Thyroid gland (tissue), 4 donors: ENCODE data around the gene CHMP4A. TPM values are rescaled to one million over a fixed set of nuclear protein-coding genes. Genes with fewer than 3 reads are reported as not detected.

Experiments
- DNase-seq, 2 donors: peaks; one replicate each; pipeline ENCODE4 v3.0.0-alpha.2; 2019
- H3K27ac ChIP-seq, 3 donors: fragments of 200-600 bp; sonication (generic); 1 replicate in 2 of 3; 2 replicates in 1 of 3; pipeline ENCODE4 v1.5.1; 2016 to 2019; ENCODE audit warnings: mild to moderate bottlenecking in 1 of 3, moderate library complexity in 1 of 3
- H3K27me3 ChIP-seq: fragments of 200-600 bp; sonication (generic); one replicate; pipeline ENCODE4 v1.5.1; 2019
- H3K36me3 ChIP-seq, 2 donors: fragments of 200-600 bp; sonication (generic); one replicate each; pipeline ENCODE4 v1.5.1; 2016 to 2019
- H3K4me1 ChIP-seq, 2 donors: fragments of 200-600 bp; sonication (generic); one replicate each; pipeline ENCODE4 v1.5.1; 2017 to 2019
- H3K4me3 ChIP-seq, 3 donors: fragments of 200-600 bp; sonication (generic); replicated peaks in 1 of 3; 1 replicate in 2 of 3; 2 replicates in 1 of 3; pipeline ENCODE4 v1.5.1; 2016; ENCODE audit warnings: mild to moderate bottlenecking in 1 of 3
- H3K9me3 ChIP-seq: fragments of 200-600 bp; sonication (generic); one replicate; pipeline ENCODE4 v1.5.1; 2017
- CTCF ChIP-seq, 6 experiments: fragments of 200-600 bp in 3 of 6; fragments of 450-650 bp in 3 of 6; sonication (generic) in 3 of 6; IDR thresholded peaks; one replicate each; pipeline ENCODE4 v1.5.1; 2016 to 2019; ENCODE audit warnings: antibody characterized with exemption in 6 of 6, mild to moderate bottlenecking in 2 of 6, inconsistent platforms in 1 of 6, moderate library complexity in 1 of 6
- POLR2A ChIP-seq, 2 donors: fragments of 450-650 bp; IDR thresholded peaks; one replicate each; pipeline ENCODE4 v1.6.1; 2017; ENCODE audit warnings: antibody characterized with exemption in 2 of 2, mild to moderate bottlenecking in 2 of 2, moderate library complexity in 1 of 2
- WGBS, 2 donors: methylation state at CpG; one replicate each; pipeline ENCODE4 v1.1.5; 2017; 5-methylcytosine and 5-hydroxymethylcytosine counted together
- intact Hi-C: fragments of 100-400 bp; cut with DNase I; formaldehyde crosslinking; loops from one replicate; pipeline ENCODE4 v1.15.1; 2023
- total RNA-seq, 4 donors: library from RNA; depleted of rRNA; stranded (reverse); fragments of >200 nt; gene quantifications; one replicate each; pipeline ENCODE4 v1.2.3, GENCODE V29; 2016

The CHMP4A gene
- total RNA-seq, 4 donors from 2014 or later: 26.5 to 60.2 (median 46.2) TPM

- H3K4me3 ChIP-seq: no peak overlapping the region
- peaks cover 0 to 17% of the 10 kb centered on the region in 2 donors for H3K4me1 ChIP-seq
- TF ChIP-seq CTCF (IDR thresholded peaks at IDR 0.05) (no peak), POLR2A (IDR thresholded peaks at IDR 0.05) (no peak)
- intact Hi-C loops: no loop called here
- no peak for DNase-seq
- no peak overlapping the region for H3K27ac ChIP-seq
- H3K9me3 ChIP-seq: no peaks in the 10 kb centered on the region
- 89 to 91% methylated on average over 10 to 12 of the region's 12 CpGs for WGBS, 2 donors
- no peaks in the 10 kb centered on the region for H3K27me3 ChIP-seq
- H3K36me3 ChIP-seq: peaks cover 18 to 22% of the 10 kb centered on the region in 2 donors
Observed at GRCh38 chr14:24178399-24179178, 34.7 kb downstream of the CHMP4A start.

DNA sequence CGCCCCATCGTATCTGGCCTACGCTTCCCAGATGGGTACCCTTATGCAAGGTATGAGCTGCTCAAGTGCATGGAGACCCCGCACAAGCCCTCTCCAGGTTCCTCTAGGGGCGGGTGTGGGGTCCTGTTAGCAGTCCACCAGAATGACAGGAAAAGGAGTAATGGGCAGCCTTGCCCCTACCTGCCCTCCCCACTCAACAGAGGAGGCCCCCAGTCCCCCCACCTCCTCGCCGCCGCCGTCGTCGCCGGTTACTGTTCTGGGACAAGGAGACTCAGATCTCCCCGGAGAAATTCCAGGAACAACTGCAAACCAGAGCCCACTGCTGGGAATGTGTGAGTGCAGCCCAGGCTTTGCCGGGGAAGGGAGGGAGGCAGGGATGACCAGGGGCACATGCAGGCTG is 35.4 kb downstream of the CHMP4A start:
- no peak for DNase-seq
- Histone ChIP-seq H3K36me3 (peaks cover 11 to 15% of the 10 kb centered on the region in 2 donors), H3K27me3 (no peaks in the 10 kb centered on the region), H3K4me3 (no peak overlapping the region), H3K4me1 (peaks cover 0 to 17% of the 10 kb centered on the region in 2 donors), H3K9me3 (no peaks in the 10 kb centered on the region), H3K27ac (no peak overlapping the region)
- intact Hi-C loops: no loop called here
- TF ChIP-seq CTCF (IDR thresholded peaks at IDR 0.05) (no peak), POLR2A (IDR thresholded peaks at IDR 0.05) (no peak)
- 95 to 99% methylated on average over 11 to 14 of the region's 14 CpGs for WGBS, 2 donors

GRCh38 chr14:24177041-24177825 is 36.1 kb downstream of the CHMP4A start:
- H3K27ac ChIP-seq: no peak overlapping the region
- peaks cover 0 to 17% of the 10 kb centered on the region in 2 donors for H3K4me1 ChIP-seq
- TF ChIP-seq CTCF (IDR thresholded peaks at IDR 0.05) (no peak), POLR2A (IDR thresholded peaks at IDR 0.05) (no peak)
- H3K4me3 ChIP-seq: no peak overlapping the region
- intact Hi-C loops: no loop called here
- no peaks in the 10 kb centered on the region for H3K9me3 ChIP-seq
- peaks cover 7 to 11% of the 10 kb centered on the region in 2 donors for H3K36me3 ChIP-seq
- H3K27me3 ChIP-seq: no peaks in the 10 kb centered on the region
- no peak for DNase-seq
- 92% methylated on average over 12 of the region's 12 CpGs for WGBS, 2 donors

DNA sequence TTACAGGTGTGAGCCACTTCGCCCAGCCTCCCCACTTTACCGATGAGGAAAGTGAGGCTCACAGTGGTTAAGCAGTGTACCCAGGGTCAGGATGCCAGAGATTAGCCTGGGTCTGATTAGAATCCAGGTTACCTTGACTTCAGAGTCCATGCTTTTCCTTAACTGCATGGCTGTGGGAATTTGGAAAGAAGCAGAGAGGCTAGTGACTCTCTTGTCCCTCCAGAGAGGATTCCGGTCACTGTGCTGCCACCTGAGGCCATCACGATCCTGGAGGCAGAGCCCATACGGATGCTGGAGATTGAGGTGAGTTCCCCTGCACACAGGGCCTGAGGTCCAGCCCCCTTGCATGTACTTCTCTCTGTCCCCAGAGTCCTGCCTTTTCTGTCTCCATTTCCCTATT is 36.7 kb downstream of the CHMP4A start:
- intact Hi-C loops: no loop called here

More for the DNA sequence above, 36.7 kb downstream of the CHMP4A start:
- Histone ChIP-seq H3K27ac (no peak overlapping the region), H3K27me3 (no peaks in the 10 kb centered on the region), H3K4me1 (peaks cover 1 to 17% of the 10 kb centered on the region in 2 donors), H3K36me3 (peaks cover 7 to 11% of the 10 kb centered on the region in 2 donors), H3K9me3 (no peaks in the 10 kb centered on the region), H3K4me3 (no peak overlapping the region)
- DNase-seq: no peak
- WGBS, 2 donors: 95 to 97% methylated on average over 4 to 5 of the region's 5 CpGs
- TF ChIP-seq CTCF (IDR thresholded peaks at IDR 0.05) (no peak), POLR2A (IDR thresholded peaks at IDR 0.05) (no peak)
